ENCODE measurements around the gene KIF12. TPM values are rescaled to one million over a fixed set of nuclear protein-coding genes. Genes with fewer than 3 reads are reported as not detected.

The KIF12 gene
- total and polyA plus RNA-seq, 2 of the 13 experiments (the other 11 are each of a cell fraction or from before 2014, with no cell fraction given): 1.8 to 12.5 TPM

DNA sequence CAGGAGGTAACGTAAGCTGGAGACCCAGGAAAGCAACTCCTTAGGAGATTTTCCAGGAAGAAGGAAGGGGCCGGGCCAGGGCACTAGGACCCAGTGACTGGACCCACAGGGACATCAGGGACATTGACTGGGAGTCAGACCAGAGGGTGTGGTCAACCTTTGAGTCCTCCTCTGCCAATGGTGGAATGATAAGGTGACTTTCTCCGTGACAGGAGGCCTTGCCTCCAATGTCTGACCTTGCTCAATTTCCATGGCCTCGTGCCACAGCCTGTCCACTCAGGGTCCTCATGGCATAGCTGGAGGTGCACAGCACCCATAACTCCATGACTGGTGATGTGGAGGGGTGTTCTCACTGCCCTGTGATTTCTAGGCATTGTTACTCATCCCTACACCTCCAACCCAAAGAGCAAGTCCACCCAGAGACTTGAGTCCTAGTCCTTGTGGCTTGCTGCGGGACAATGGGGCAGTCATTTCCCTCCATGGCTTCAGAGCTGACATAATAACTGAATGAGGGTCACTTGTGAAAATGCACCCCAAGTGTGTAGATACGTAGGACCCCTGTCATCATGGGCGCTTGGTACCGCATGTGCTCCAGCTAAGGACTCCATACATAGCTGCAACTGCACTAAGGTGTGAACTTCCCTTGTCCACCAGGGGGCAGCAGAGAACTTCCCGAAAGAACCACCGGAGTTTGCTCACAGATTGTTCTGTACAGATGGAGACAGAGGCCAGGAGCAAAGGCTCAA, 16.9 kb downstream of the KIF12 start (continued):
- TF ChIP-seq ZNF75D (CRISPR knock-in tag; IDR thresholded peaks at IDR 0.05; ENCODE audit: borderline replicate concordance) (no peak), ESRRA (CRISPR knock-in tag; IDR thresholded peaks at IDR 0.05; ENCODE audit: low read depth) (peak; percentile 41; the same call in 1 of the 2 replicates), POGZ (CRISPR knock-in tag; IDR thresholded peaks at IDR 0.05) (peak; percentile 59; the same call in 1 of the 2 replicates), ZNF772 (CRISPR knock-in tag; IDR thresholded peaks at IDR 0.05) (peak; percentile 92), ZNF619 (CRISPR knock-in tag; IDR thresholded peaks at IDR 0.05) (peak; percentile 60; the same call in 1 of the 2 replicates), FOSL1 (CRISPR knock-in tag; IDR thresholded peaks at IDR 0.05; ENCODE audit: borderline replicate concordance) (no peak), RORA (CRISPR knock-in tag; IDR thresholded peaks at IDR 0.05) (no peak), SIX4 (CRISPR knock-in tag; IDR thresholded peaks at IDR 0.05) (peak; percentile 55), RXRA (CRISPR knock-in tag; IDR thresholded peaks at IDR 0.05) (peak; percentile 91), SRSF9 (IDR thresholded peaks at IDR 0.05; ENCODE audit: borderline replicate concordance, insufficient read depth, low read depth, low read length, poor library complexity, severe bottlenecking) (no peak), ADNP (CRISPR knock-in tag; IDR thresholded peaks at IDR 0.05) (no peak), RFXANK (CRISPR knock-in tag; IDR thresholded peaks at IDR 0.05) (0 out of 2 replicates have a peak, but pooled peaks have one; percentile 43), SRSF4 (IDR thresholded peaks at IDR 0.05; ENCODE audit: low read depth, low read length, poor library complexity, severe bottlenecking) (no peak), RCOR2 (CRISPR knock-in tag; IDR thresholded peaks at IDR 0.05) (no peak; the same call in 1 of the 2 replicates)
- TF ChIP-seq, protein P1, sequence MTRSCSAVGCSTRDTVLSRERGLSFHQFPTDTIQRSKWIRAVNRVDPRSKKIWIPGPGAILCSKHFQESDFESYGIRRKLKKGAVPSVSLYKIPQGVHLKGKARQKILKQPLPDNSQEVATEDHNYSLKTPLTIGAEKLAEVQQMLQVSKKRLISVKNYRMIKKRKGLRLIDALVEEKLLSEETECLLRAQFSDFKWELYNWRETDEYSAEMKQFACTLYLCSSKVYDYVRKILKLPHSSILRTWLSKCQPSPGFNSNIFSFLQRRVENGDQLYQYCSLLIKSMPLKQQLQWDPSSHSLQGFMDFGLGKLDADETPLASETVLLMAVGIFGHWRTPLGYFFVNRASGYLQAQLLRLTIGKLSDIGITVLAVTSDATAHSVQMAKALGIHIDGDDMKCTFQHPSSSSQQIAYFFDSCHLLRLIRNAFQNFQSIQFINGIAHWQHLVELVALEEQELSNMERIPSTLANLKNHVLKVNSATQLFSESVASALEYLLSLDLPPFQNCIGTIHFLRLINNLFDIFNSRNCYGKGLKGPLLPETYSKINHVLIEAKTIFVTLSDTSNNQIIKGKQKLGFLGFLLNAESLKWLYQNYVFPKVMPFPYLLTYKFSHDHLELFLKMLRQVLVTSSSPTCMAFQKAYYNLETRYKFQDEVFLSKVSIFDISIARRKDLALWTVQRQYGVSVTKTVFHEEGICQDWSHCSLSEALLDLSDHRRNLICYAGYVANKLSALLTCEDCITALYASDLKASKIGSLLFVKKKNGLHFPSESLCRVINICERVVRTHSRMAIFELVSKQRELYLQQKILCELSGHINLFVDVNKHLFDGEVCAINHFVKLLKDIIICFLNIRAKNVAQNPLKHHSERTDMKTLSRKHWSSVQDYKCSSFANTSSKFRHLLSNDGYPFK (CRISPR knock-in tag; IDR thresholded peaks at IDR 0.05; ENCODE audit: borderline replicate concordance): peak; percentile 82
- TF ChIP-seq, protein P2, sequence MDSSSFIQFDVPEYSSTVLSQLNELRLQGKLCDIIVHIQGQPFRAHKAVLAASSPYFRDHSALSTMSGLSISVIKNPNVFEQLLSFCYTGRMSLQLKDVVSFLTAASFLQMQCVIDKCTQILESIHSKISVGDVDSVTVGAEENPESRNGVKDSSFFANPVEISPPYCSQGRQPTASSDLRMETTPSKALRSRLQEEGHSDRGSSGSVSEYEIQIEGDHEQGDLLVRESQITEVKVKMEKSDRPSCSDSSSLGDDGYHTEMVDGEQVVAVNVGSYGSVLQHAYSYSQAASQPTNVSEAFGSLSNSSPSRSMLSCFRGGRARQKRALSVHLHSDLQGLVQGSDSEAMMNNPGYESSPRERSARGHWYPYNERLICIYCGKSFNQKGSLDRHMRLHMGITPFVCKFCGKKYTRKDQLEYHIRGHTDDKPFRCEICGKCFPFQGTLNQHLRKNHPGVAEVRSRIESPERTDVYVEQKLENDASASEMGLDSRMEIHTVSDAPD (CRISPR knock-in tag; IDR thresholded peaks at IDR 0.05): peak; percentile 73; the same call in 1 of the 2 replicates
- TF ChIP-seq, protein P3, sequence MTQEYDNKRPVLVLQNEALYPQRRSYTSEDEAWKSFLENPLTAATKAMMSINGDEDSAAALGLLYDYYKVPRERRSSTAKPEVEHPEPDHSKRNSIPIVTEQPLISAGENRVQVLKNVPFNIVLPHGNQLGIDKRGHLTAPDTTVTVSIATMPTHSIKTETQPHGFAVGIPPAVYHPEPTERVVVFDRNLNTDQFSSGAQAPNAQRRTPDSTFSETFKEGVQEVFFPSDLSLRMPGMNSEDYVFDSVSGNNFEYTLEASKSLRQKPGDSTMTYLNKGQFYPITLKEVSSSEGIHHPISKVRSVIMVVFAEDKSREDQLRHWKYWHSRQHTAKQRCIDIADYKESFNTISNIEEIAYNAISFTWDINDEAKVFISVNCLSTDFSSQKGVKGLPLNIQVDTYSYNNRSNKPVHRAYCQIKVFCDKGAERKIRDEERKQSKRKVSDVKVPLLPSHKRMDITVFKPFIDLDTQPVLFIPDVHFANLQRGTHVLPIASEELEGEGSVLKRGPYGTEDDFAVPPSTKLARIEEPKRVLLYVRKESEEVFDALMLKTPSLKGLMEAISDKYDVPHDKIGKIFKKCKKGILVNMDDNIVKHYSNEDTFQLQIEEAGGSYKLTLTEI (CRISPR knock-in tag; conservative IDR thresholded peaks at IDR 0.05): no peak
- TF ChIP-seq, protein P4, sequence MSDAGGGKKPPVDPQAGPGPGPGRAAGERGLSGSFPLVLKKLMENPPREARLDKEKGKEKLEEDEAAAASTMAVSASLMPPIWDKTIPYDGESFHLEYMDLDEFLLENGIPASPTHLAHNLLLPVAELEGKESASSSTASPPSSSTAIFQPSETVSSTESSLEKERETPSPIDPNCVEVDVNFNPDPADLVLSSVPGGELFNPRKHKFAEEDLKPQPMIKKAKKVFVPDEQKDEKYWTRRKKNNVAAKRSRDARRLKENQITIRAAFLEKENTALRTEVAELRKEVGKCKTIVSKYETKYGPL (CRISPR knock-in tag; IDR thresholded peaks at IDR 0.05): no peak
- TF ChIP-seq, protein P5, sequence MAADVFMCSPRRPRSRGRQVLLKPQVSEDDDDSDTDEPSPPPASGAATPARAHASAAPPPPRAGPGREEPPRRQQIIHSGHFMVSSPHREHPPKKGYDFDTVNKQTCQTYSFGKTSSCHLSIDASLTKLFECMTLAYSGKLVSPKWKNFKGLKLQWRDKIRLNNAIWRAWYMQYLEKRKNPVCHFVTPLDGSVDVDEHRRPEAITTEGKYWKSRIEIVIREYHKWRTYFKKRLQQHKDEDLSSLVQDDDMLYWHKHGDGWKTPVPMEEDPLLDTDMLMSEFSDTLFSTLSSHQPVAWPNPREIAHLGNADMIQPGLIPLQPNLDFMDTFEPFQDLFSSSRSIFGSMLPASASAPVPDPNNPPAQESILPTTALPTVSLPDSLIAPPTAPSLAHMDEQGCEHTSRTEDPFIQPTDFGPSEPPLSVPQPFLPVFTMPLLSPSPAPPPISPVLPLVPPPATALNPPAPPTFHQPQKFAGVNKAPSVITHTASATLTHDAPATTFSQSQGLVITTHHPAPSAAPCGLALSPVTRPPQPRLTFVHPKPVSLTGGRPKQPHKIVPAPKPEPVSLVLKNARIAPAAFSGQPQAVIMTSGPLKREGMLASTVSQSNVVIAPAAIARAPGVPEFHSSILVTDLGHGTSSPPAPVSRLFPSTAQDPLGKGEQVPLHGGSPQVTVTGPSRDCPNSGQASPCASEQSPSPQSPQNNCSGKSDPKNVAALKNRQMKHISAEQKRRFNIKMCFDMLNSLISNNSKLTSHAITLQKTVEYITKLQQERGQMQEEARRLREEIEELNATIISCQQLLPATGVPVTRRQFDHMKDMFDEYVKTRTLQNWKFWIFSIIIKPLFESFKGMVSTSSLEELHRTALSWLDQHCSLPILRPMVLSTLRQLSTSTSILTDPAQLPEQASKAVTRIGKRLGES (CRISPR knock-in tag; IDR thresholded peaks at IDR 0.05; ENCODE audit: borderline replicate concordance): no peak
